ENCODE measurements around the gene ZNF10. TPM values are rescaled to one million over a fixed set of nuclear protein-coding genes. Genes with fewer than 3 reads are reported as not detected.

The ZNF10 gene
- total and polyA plus RNA-seq, 2 donors (not counting 1 experiment from before 2014, with no cell fraction given) = 5.2 to 20.9 TPM

GRCh38 chr12:133174901-133175300 is 44.5 kb downstream of the ZNF10 start:
- Histone ChIP-seq H3K27me3 (replicated peaks in 1 of 4; ENCODE audit: control extremely low read depth in 1 of 4, control insufficient read depth in 3 of 4, insufficient read depth in 4 of 4, low read length in 3 of 4) (peaks cover 0 to 9% (median 0%) of the 10 kb centered on the region in 4 experiments), H3K4me2 (replicated peaks; ENCODE audit: low read depth, low read length, poor library complexity, severe bottlenecking) (no peak overlapping the region), H3K9ac (ENCODE audit: low read length) (no peak overlapping the region), H2AFZ (ENCODE audit: insufficient read depth, low read depth, low read length, poor library complexity, severe bottlenecking) (no peak overlapping the region), H4K20me1 (ENCODE audit: control insufficient read depth, insufficient read depth, low read length, poor library complexity, severe bottlenecking) (no peaks in the 10 kb centered on the region), H3K79me2 (ENCODE audit: control insufficient read depth, insufficient read depth, low read length) (no peaks in the 10 kb centered on the region), H3K9me3 (ENCODE audit: control extremely low read depth in 1 of 3, control insufficient read depth in 2 of 3, insufficient read depth in 1 of 3, low read length in 2 of 3) (peaks cover 7 to 46% (median 45%) of the 10 kb centered on the region in 3 donors), H3K4me1 (ENCODE audit: control insufficient read depth in 2 of 2, insufficient read depth in 2 of 2, low read length in 2 of 2) (no peaks in the 10 kb centered on the region), H3K27ac (ENCODE audit: low read length in 2 of 2) (no peak overlapping the region), H3K4me3 (ENCODE audit: control extremely low read depth in 1 of 5, extremely low read depth in 1 of 5, insufficient read depth in 1 of 5, low read depth in 2 of 5, low read length in 4 of 5) (no peak overlapping the region), H3K36me3 (replicated peaks in 1 of 2; ENCODE audit: control extremely low read depth in 1 of 2, control insufficient read depth in 1 of 2, extremely low read depth in 1 of 2, insufficient read depth in 2 of 2, low read length in 1 of 2) (no peaks in the 10 kb centered on the region)
- Mint-ChIP-seq H3K9me3 (ENCODE audit: insufficient read depth) (peaks cover 23% of the 10 kb centered on the region), H3K4me1 (no peaks in the 10 kb centered on the region), H3K27me3 (no peaks in the 10 kb centered on the region), H3K27ac (no peak overlapping the region), H3K4me3 (no peak overlapping the region)
- CTCF ChIA-PET = no interaction called here
- ATAC-seq (ENCODE audit: low read depth) = no peak
- no CpG with 5 or more reads among the region's 1 CpG for WGBS (ENCODE audit: insufficient coverage)
- TF ChIP-seq CTCF (IDR thresholded peaks at IDR 0.05) (no peak), EZH2 (IDR thresholded peaks at IDR 0.05; ENCODE audit: borderline replicate concordance, insufficient read depth, low read depth, low read length, poor library complexity, severe bottlenecking) (no peak)
- intact Hi-C loops (cut with micrococcal nuclease) = no loop called here
- POLR2A ChIA-PET = no interaction called here
- no peak for DNase-seq

GRCh38 chr12:133180669-133181068 is 50.2 kb downstream of the ZNF10 start:
- Histone ChIP-seq H3K27ac (ENCODE audit: low read length in 2 of 2) (no peak overlapping the region), H3K36me3 (replicated peaks in 1 of 2; ENCODE audit: control extremely low read depth in 1 of 2, control insufficient read depth in 1 of 2, extremely low read depth in 1 of 2, insufficient read depth in 2 of 2, low read length in 1 of 2) (peaks cover 11 to 28% of the 10 kb centered on the region in 2 experiments), H3K27me3 (replicated peaks in 1 of 4; ENCODE audit: control extremely low read depth in 1 of 4, control insufficient read depth in 3 of 4, insufficient read depth in 4 of 4, low read length in 3 of 4) (no peaks in the 10 kb centered on the region), H3K9me3 (ENCODE audit: control extremely low read depth in 1 of 3, control insufficient read depth in 2 of 3, insufficient read depth in 1 of 3, low read length in 2 of 3) (peaks cover 10 to 50% (median 16%) of the 10 kb centered on the region in 3 donors), H3K79me2 (ENCODE audit: control insufficient read depth, insufficient read depth, low read length) (peaks cover 42% of the 10 kb centered on the region), H3K9ac (ENCODE audit: low read length) (no peak overlapping the region), H3K4me3 (ENCODE audit: control extremely low read depth in 1 of 5, extremely low read depth in 1 of 5, insufficient read depth in 1 of 5, low read depth in 2 of 5, low read length in 4 of 5) (peak overlapping the region in 1 of 5 experiments; percentile 98), H2AFZ (ENCODE audit: insufficient read depth, low read depth, low read length, poor library complexity, severe bottlenecking) (peak overlapping the region; percentile 4), H3K4me1 (ENCODE audit: control insufficient read depth in 2 of 2, insufficient read depth in 2 of 2, low read length in 2 of 2) (peaks cover 10 to 13% of the 10 kb centered on the region in 2 donors), H4K20me1 (ENCODE audit: control insufficient read depth, insufficient read depth, low read length, poor library complexity, severe bottlenecking) (no peaks in the 10 kb centered on the region), H3K4me2 (replicated peaks; ENCODE audit: low read depth, low read length, poor library complexity, severe bottlenecking) (peak overlapping the region; percentile 94)
- H3K4me3 Mint-ChIP-seq = peak overlapping the region; percentile 95
- WGBS (ENCODE audit: insufficient coverage) = no CpG with 5 or more reads among the region's 8 CpGs
- H3K9me3 Mint-ChIP-seq (ENCODE audit: insufficient read depth) = peaks cover 28% of the 10 kb centered on the region
- peaks cover 18% of the 10 kb centered on the region for H3K4me1 Mint-ChIP-seq
- TF ChIP-seq EZH2 (IDR thresholded peaks at IDR 0.05; ENCODE audit: borderline replicate concordance, insufficient read depth, low read depth, low read length, poor library complexity, severe bottlenecking) (no peak), CTCF (IDR thresholded peaks at IDR 0.05) (no peak)
- peak overlapping the region; percentile 27 for H3K27ac Mint-ChIP-seq
- DNase-seq (no peak), ATAC-seq (ENCODE audit: low read depth) (no peak)
- ChIA-PET CTCF (interaction anchor here (0.6 to 2.3 kb wide), 5 partner anchors 10 to 194 kb away, joined by 3 to 23 read pairs (median 4); partner anchors contain the start of gene ZNF26), POLR2A (interaction anchor here (0.5 to 1.5 kb wide), 5 partner anchors 100 to 408 kb away, joined by 3 to 10 read pairs (median 3); partner anchors contain the start of gene CHFR)
- intact Hi-C loops (cut with micrococcal nuclease) = loop anchor here (1.0 kb wide), 4 partner anchors 50 to 272 kb away; partner anchors contain the start of genes ZNF10, ZNF26, ZNF84 and ZNF891
- H3K27me3 Mint-ChIP-seq = no peaks in the 10 kb centered on the region

Data from B cell (primary cell).